Measurements from ENCODE around the gene UPF3A.
"Not testable (repeated sequence)": the region's sequence is repeated elsewhere in the genome, so short reads cannot be mapped to it uniquely, and the experiment has no call there.

UPF3A gene

DNA sequence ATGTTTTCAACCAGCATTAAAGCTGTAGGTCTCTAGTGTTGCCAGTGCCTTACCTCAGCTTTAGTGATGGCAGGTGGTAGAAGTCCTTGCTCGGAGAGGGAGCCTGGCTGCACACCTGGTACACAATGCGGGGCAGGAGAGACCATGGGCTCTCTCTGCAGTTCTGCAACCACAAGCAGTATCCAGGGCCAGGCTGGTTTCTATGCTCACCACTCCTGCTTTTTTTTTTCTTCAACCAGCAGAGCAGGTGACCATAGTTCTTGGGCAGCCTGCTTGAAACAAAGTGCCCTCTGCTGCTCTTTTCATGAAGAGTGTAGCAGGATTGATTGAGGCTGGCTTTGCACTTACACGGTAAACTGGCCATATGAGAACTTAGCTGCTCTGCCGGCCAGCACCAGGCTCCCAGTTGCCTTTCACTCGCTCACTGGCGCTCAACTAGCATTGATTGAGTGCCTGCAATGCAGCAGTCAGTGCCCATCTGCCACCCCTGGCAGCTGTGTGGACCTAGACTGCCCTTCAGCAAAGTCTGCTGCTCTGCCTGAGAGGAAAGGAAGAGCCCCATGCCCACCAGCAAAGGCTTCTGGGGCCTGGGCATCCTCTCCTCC, 28.5 kb downstream of the UPF3A start:
- no peak for DNase-seq

DNA sequence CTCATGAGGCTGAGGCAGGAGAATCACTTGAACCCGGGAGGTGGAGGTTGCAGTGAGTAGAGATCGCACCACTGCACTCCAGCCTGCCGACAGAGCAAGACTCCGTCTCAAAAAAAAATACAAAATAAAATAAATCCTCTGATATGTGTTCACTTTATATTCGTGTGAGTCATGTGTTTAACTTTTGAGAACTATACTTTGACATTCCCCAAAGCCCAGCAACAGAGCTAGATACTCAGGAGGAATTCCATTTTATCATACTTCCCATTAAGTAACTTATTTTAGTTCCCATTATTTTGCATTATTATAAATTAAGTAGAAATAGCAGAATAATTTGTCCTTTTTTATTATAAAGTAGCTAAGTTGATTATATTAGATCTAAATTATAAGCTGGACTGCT, 29.6 kb downstream of the UPF3A start:
- DNase-seq: no peak

DNA sequence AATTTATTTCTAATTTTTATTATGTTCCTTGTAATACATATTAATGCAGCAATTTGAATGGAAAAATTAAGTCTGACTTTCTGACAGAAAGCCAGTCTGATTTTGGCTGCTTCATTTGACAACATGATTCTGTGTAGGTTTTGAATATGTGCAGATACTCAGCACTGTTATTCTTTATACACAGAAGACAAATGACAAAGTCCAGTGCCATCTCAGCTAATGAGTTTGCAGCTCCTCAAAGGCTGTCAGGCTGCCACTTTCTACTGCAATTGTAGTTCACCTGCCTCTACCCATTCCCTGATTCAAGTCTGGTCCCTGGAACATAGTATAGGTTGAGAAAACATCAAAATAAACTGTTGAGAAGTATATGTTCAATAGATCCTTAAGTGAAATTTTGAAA, 30.0 kb downstream of the UPF3A start:
- DNase-seq: no peak

DNA sequence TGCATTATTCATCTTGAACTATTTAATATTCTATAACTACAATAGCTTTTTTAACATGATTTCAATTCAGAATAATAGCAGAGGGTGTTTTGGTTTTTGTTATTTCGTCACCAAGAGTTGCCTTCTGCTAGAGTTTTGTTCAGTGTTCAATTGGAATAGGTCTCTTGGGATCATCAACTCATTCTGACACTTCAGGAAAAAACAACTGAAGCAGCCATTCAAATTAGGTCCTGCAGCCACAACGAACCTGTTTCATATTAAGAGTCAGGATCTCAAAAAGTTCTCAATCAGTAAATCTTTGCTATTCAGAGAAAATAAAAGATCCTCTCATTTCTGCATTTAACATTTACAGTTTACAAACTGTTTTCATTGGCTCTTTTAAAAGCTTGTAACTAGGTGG, 30.5 kb downstream of the UPF3A start:
- no peak for DNase-seq

DNA sequence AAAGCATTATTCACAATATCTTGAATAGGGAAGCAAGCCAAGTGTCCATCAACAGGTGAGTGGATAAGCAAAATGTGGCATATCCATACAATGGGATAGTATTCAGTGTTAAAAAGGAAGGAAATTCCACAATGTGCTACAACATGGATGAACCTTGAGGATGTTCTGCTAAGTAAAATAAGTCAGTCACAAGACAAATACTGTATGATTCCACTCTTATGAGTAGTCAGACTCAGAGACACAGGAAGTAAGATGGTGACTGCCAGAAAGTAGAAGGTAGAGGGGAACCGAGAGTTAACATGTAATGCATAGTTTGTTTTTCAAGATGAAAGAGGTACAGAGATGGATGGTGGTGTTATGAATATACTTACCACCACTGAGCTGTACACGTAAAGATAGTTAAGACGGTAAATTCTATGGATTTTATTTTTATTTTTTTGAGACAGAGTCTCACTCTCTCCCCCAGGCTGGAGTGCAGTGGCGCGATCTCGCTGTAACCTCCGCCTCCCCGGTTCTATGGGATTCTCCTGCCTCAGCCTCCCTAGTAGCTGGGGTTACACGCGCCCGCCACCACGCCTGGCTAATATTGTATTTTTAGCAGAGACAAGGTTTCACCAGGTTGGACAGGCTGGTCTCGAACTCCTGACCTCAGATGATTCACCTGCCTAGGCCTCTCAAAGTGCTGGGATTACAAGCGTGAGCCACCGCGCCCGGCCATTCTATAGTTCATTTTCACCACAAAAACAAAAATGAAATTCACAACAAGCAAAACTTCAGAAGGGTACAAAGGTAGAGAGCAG, 31.9 kb downstream of the UPF3A start:
- peak in 1 of 2 donors; percentile 8 for DNase-seq

DNA sequence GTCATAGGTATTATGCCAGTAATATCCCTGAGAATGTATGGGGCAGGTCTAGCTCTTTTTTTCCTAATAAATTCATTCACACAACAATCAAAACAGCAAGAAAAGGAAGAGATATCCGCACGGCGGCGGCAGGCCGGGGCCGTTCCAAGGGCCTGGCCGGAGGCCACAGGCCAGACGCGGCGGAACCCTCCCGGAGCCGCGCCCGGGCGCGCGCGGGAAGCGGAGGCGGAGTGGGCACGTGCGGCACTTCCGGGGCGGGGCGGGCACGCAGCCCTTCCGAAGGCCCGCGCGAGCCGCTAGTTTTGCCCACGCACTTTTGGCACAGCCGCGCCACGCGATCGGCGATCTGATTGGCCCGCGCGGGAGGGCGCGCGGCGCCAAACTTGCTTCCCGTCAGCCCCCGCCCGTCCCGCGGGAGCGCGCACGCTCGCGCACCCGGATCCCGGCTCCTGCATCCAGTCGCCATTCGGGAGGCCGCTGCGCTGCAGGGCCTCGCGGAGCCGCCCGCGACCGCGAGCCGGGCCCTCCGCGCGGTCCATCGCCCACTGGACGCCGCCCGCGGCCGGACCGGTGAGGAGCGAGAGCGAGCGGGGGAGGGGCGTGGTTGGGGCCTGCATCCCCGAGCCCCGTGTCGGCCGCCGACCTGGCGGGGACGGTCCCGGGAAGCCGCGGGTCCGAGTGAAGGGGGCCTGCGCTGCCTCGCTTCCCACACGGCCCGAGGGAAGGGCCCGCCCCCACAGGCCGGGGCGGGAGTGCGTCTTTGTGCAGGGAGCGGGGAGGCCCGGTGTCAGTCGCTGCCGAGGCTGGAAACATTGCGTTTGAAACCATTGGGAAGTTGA, 32.9 kb downstream of the UPF3A start, which contains the start of gene CHAMP1:
Gene CHAMP1 (plus strand): TSS at position 430 of the 839 bp plus-strand sequence. CDS start 9,340 bp downstream, outside the sequence.
- peak; percentile 88 for DNase-seq

DNA sequence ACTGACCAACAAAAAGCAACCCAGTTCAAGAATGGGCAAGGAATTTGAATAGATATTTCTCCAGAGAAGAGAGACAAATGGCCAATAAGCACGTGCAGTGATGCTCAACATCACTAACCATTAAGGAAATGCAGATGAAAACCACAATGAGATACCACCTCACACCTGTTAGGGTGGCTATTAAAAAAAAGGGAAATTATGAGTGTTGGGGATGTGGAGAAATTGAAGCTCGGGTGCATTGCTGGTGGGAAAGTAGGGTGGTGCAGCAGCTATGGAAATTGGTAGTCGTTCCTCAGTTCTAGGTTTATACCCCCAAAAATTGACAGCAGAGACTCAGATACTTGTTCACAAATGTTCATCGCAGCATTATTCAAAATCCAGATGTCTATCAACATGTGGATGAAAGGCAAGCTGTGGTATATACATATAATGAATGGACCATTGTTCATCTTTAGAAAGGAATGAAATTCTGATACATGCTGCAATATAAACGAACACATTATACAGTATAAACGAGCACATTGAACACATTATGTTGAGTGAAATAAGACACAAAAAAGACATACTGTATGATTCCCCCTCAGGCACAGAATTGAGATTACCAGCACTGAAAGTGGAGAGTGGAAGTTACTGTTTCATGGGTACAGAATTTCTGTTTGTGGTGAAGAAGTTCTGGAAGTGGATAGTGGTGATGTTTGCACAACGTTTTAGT, 33.8 kb downstream of the UPF3A start:
- no peak for DNase-seq

DNA sequence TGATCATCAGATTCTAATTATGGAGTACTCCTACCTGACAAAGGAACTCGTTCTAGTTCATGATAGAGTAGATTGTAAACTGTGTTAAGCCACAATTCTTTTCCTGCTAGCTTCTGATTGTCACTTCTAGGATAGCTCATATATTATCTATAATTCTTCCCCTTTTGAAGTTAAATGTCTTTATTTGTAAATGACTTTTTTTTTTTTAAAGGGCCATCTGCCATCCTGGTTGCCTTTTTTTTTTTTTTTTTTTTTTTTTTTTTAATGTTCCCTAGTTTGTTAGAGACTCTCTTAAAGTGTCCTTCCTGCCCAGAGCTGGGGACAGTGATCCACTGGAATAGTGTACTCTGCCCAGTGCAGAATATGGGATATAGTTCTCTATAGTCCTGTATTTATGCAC, 37.2 kb downstream of the UPF3A start:
- no peak for DNase-seq

DNA sequence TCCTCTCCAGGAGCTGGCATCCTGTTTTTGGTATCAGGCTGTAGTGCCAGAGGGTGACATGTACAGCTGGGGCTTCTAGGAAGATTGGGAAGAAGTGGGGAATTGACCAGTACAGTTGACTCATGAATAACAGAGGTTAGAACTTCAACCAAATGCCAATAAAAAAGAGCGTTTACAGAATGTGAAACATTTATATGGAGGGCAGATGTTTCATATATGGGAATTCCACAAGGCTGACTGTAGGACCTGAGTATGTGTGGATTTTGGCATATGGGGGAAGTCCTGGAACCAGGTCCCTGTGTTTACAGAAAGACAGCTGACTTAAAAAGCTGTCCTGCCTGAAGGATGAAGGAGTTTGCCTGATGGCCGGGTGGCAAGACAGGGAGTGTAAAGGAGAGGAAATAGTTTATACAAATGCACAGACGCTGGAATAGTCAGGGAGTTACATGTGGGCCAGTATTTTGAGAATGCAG, 38.1 kb downstream of the UPF3A start:
- DNase-seq: no peak

DNA sequence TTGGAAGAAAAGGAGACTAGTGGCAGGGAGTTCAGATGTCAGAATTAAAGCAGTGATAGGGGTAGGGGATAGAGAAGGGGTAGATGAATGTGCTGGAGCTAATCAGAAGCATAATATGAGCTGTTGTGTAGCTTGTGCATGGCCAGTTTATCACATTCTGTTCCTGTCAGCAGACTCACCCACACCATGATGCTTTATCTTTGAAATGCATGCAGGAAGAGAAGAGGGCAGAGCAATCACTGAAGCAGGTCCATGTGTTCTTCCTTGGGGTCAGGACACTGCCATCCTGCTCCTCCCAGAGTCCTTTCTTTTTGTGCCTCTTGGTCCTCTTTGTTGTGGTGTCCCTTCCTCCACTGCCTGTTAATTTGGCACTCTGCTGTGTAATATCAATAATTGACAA, 38.7 kb downstream of the UPF3A start:
- DNase-seq: no peak

DNA sequence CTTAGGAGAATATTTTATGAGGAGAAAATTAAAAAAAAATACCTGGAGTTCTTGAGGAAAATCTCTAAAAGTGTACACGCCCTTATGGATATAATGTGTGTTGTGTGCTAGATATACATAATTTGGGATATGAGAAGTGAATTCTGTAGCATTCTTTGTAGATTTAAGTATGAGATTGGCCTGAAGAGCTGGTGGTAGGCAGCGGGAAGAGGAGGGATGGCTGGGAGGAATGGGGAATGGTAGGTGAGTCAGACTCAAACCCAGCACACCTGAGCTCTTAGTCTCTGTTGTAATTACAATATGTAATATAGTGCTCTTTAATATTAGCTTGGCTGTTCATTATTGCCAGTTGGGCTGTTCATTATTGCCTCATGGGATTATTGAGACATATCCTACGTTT, 39.9 kb downstream of the UPF3A start:
- no peak for DNase-seq

DNA sequence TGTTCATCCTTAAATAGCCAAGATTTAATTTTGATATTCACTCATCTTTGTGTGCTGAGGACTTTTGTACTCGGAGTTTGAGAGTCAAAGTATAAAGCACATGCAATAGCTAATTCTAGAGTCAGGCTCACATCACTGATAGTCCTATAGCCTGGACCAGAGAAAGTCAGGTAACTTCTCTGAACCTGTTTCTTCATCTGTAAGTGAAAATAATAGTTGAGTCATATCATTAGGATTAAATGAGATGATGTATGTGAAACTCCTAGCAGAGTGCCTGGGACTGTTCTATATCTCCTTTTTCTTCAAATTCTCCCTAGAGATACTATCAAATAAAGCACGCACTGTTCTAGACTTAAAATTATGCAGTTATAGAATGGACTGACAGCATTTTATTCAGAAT, 41.9 kb downstream of the UPF3A start:
- no peak for DNase-seq

DNA sequence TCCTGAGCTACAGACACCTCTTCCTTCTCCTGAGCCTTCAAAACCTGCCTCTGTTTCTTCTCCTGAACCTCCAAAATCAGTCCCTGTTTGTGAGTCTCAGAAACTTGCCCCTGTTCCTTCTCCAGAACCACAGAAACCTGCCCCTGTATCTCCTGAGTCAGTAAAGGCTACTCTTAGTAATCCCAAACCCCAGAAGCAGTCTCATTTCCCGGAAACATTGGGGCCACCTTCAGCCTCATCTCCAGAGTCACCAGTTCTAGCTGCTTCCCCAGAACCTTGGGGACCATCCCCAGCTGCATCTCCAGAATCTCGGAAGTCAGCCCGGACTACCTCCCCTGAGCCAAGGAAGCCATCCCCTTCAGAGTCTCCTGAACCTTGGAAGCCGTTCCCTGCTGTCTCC, 42.9 kb downstream of the UPF3A start:
- DNase-seq: no peak

DNA sequence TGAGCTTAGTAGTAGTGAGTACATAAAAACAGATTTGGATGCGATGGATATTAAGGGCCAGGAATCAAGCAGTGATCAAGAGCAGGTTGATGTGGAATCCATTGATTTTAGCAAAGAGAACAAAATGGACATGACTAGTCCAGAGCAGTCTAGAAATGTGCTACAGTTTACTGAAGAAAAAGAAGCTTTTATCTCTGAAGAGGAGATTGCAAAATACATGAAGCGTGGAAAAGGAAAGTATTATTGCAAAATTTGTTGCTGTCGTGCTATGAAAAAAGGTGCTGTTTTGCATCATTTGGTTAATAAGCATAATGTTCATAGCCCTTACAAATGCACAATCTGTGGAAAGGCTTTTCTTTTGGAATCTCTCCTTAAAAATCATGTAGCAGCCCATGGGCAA, 44.3 kb downstream of the UPF3A start:
- no peak for DNase-seq

DNA sequence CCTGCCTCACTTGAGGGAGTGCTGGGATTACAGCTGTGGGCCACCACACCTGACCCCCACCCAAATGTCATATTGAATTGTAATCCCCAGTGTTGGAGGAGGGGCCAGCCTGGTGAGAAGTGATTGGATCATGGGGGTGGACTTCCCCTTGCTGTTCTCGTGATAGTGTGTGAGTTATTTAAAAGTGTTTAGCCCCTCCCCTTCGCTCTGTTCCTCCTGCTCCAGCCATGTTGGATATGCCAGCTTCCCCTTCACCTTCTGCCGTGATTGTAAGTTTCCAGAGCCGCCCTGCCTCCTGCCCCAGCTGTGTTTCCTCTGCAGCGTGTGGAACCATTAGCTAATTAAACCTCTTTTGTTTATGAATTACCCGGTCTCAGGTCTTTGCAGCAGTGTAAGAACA, 46.6 kb downstream of the UPF3A start:
- DNase-seq: no peak

DNA sequence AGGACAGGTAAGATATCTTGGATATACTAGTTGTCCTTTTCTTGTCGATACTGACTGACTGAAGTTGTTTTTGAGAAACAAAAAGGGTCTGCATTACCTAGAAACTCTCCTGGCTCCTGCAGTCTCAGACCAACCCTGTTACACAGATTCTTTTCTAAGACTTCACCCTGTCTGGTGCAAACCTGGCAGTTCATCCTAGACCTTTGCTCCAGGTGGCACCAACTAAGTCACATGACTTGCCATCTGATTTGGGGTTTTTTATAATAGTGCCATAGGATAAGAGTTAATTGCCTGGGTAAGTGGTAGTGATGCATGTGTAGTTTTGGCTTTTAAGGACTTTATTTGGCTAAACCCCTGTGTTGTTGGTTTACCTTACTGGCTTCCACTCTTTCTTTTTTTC, 47.2 kb downstream of the UPF3A start:
- DNase-seq: no peak

DNA sequence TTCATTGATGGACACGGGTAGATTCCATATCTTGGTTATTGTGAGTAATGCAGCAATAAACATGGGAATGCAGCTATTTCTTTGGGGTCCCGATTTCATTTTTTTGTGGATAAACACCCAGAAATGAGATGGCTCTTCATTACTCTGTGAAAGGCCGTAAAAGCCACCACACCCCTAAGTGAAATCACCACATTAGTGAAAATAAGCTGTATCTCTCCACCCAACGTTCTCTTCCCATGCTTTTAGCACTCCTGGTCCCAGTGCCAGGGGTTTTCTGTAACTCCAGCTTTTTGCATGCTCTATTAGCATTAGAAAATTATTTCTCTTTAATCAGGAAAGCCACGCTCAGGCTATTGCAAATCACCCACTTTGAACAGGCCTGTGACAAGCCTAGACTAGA, 48.7 kb downstream of the UPF3A start:
- no peak for DNase-seq

DNA sequence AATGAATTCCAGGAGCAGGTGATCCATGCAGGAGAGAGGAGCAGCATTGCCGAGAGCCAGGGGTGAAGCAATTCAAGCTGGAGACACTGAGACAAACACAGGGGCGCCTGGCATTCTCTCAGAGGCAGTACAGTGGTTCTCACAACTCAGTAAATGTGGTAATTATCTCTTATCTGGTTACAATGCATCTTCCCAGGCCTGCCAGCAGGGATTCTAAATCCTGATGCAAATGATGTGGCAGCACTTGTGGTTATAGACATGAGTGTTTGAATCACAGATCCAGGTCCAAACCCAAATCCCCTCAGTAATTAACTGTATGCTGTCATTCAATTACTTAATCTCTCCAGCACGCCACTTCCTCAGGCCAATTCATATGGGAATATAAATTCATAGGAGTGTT, 52.5 kb downstream of the UPF3A start:
- DNase-seq: not testable (repeated sequence)

DNA sequence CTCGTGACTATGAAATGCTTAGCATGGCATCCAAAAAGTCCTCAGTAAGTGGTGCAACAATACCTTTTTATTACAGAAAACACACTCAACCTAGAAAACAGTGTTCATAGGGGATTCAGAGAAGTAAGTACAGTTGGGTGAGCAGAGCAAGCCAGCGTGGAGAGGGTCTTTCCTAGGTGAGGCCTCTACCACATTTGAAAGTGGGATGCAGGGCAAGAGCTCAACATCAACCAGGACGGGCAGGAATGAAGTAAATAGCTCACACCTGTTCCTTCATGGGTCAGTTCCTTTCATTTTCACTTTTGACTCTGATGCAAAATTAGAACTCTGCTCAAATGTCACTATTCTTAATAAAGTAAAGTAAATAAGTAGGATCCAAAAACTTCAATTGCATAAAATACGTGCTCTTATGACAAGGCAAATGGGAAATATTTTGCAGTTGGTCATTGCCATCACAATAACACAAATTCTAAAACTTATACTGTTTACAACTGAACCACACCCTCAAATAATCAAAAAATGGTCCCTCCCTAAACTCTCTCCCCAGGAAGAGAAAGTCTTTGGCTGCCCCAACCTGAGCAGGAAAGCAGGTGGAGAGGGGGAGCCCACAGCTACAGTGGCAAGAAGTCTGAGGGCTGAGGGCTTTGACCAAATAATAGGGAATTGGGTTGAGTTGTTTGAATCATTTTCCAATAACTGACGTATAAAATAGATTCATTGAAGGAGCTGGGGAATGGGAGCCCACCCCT, 53.1 kb downstream of the UPF3A start:
- DNase-seq: no peak

DNA sequence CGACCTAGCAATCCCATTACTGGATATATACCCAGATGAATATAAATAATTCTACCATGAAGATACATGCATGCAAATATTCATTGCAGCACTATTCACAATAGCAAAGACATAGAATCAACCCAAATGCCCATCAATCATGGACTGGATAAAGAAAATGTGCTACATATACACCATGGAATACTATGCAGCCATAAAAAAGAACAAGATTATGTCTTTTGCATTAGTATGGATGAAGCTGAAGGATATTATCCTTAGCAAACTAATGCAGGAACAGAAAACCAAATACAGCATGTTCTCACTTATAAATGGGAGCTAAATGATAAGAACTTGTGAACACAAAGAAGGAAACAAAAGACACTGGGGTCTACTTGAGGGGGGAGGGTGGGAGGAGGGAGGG, 55.1 kb downstream of the UPF3A start:
- DNase-seq: not testable (repeated sequence)

DNA sequence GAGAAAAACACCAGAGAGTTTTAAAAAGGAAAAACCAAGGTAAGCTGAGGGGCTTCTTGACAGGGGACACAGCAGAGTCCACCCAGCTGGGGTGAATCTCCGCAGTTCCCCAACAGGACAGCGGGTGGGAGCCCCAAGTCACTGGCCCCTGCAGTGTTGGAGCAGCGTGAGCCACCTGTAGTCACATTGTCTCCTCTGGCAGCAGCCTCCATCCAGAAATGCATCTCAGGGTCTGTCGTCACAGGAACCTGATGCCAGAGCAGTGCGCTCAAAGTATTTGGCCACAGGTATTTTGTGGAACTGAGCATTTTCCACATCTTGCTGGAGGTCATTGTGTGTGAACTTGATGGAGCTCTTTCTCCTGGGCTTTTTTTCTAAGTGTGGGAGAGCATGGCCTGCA, 57.6 kb downstream of the UPF3A start:
- no peak for DNase-seq

DNA sequence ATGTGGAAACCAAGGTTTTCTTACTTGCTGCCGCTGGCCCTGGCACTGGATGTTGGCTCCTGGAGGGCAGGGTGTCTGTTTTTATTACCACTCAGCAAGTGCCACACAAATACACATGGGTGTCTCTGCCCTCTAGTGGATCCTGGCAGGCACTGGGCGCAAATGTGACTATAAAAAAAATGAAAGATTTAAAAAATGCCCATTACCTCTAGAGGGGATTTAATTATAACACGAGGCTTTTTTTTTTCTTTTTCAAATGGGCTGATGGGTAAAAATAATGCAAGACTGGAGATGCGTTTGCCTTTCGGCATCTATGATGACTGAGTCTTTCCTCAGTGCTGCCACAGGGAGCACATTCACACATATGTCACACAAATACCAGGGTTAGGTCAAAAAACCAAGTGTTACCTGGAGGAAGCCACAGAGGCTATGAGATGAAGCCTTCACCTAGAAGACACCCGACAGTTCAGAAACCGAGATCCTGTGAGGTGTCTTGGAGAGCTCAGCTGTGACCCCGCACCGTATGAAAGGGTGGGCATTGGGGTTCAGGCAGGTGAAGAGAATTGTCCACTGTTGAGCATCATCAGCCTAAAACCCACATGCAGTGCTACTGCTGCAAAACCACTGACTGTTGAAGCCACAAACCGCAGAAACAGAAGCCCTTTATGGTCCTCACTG, 58.6 kb downstream of the UPF3A start:
- peak; percentile 22 to 24 for DNase-seq
